KG1 (cell line): ENCODE data around the gene RBMS3.

Source experiments
- DNase-seq: peaks from one replicate; lab custom pipeline; 2025; lab: John Stamatoyannopoulos, UW

Gene RBMS3

GRCh38 chr3:29892976-29893554, 612.2 kb downstream of the RBMS3 start:
- no peak for DNase-seq

DNA sequence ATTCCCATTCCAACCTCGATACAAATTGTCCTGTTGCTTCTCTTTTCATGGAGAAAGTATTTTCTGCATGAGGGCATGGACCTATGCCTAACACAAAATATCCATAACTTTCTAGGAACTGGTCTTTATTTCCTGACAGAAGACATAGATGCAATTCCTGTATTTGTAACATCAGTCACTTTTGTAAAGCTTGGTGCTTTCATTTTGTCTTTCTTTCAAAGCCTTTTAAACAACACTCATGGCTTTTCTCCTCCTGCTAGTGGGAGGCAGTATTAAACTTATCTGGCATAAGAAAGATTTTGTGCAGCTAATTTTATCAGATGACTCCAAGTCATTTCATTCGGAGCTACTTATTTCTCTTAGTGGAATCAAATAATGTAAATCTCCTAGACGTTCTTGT, 616.0 kb downstream of the RBMS3 start:
- DNase-seq, result no peak

GRCh38 chr3:29898171-29898965, 617.5 kb downstream of the RBMS3 start:
- no peak for DNase-seq

DNA sequence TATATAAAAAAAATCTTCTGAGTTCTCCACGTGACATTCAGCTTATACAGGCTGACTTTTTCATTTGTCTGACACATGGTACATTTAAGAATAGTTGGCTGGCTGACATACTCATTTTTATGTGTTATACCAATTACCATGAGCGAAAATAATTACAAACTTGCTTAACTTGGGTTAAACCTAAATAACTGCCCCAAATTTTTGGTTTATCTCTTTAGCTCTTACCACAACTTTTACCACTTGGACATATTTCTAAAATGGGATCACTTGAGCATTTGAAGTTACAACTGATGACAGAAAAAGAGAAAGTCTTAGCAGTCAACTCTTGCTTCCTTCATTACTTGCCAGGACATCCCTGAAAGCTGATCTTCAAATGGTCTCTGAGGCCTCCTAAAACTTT, 618.1 kb downstream of the RBMS3 start:
- DNase-seq, result no peak

GRCh38 chr3:29901097-29901496, 620.2 kb downstream of the RBMS3 start:
- DNase-seq, result no peak

DNA sequence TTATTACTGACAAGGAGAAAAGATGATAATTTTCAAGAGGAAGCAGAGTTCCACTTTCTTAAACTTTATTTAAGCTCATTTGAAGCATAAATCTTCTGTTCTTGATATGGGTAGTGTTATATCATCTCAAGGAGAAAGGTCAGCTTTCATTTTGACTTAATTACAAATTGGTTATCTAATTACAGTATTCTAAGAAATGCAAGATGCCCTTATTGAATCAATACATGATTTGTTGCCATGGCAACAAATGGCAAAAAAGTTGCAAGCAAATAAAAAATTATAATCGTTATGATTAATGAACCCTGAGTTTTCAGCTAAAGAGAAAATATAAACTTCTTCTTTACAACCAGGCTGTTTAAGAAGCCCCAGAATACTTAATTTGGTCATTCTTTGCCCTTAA, 622.7 kb downstream of the RBMS3 start:
- DNase-seq, result no peak

- no peak for DNase-seq
These were observed 626.0 kb downstream of the RBMS3 start for GRCh38 chr3:29906906-29907305.

- DNase-seq, result no peak
These were observed 631.9 kb downstream of the RBMS3 start for GRCh38 chr3:29912600-29913288.

- DNase-seq, result no peak
These were observed 634.1 kb downstream of the RBMS3 start for GRCh38 chr3:29914861-29915524.

DNA sequence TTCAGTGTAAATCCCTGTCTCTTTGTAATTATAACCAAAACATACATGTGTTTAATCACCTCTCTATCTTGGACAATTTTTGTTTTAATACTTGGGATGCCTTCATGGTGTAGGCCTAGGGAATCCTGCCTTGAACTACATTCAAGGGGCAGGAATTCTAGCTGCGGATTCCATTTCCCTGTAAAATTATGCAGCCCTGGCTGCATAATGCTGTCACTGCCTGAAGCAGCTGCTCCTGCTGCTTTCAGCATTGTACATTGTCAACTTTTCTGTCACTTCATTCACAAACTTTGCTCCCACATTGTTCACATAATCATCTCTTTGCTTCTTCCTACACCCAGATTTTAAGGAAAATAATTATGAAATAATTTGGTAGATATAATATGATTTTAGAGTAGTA, 638.7 kb downstream of the RBMS3 start:
- DNase-seq, result no peak

DNA sequence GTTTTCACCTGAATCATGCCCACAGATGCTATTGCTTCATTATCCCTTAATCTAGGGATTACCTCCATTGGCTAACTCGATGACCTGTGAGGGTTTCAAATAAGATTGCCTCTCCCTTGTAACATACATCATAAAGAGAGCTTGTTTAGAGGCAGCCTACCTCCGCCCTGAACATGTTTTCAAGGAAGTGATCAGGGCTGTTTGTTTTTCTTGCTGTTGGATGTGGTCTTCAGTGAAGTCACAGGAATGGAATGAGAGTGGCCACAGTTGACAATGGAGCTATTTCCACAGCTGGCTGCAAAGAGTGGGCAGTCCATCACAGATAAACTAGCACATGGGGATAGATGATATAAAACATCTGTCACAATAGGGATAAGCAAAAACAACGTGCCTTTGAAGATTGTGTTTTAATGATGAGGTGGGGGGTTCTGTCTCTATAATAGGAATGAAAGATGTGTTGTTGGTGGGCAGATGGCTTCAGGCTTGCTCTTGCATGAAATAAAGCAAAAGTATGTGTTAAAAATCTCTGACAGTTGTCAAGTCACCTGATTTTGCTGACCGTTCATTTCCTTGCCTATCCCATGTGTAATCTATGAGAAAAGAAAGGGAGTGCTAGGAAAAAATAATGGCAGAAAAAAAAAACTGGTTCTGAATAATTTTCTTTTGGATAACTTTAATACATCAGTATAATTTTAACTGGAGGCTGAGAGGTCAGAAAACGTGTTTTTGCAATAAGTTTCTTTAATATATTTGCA, 642.3 kb downstream of the RBMS3 start:
- DNase-seq, result no peak

GRCh38 chr3:29924783-29925561, 644.1 kb downstream of the RBMS3 start:
- DNase-seq, result no peak

DNA sequence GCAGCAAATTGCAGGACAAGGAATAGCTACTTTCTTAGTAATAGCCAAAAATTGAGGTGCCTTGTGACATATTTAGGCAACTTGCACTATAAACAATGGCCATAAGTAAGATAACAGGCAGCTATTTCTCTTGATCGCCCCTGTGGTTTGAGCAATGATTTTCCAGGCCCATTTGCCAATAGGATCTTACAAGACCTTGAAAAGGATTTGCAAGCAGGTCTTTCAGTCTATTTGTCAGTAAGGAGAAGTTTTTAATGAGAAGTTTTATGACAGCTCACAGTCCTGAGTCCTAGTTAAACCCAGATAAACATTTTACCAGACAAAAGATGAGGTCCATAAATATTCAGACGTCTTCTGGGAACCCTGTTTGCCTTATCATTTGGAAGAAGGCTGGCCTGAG, 645.5 kb downstream of the RBMS3 start:
- DNase-seq, result no peak

DNA sequence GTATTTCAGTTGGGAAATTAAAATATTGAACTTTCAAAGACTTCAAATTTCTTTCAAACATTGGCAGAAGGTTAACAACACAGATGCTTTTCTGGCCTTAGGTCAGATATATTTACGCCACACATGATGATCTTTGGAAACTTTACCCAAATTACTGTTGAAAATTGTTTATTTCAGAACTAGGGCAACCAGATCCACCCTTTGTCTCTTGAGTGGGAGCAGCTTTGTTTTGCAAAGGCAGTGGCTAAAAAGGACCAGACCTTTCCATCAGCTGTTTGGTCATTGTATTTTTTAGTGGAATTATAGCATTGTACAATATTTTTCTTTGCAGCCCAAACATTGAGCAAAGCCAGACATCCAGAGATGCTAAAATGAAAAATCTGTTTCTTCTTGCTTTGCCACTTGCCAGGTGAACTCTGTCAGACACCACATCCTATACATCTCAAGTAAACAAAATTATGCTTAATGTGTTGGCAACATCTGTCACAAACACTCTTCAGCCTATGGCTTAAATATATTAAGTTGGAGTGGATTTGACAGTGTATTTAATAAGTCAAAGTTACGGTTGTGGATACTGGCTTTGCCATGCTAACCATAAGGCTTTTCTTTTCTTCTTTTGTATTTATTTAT, 651.9 kb downstream of the RBMS3 start:
- no peak for DNase-seq

- no peak for DNase-seq
These were observed 653.1 kb downstream of the RBMS3 start for GRCh38 chr3:29933802-29934490.

DNA sequence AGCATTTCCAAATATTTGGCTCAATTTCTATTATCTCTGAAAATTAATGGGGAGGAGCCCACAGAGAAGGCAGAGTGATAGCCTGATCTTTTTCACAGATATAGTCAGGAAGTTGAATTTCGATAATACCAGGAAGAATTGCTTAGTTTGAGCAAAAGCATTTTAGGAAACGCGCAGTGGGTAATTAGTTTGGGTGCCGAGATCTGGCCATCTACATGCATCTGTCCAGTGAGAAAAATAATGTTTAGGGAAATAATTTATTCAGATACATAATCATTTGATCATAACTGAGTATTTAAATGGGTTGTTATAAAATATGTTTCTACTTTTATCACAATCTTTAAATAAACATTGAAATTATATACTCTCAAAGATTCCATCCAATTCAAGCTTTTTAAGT, 653.9 kb downstream of the RBMS3 start:
- DNase-seq, result no peak

DNA sequence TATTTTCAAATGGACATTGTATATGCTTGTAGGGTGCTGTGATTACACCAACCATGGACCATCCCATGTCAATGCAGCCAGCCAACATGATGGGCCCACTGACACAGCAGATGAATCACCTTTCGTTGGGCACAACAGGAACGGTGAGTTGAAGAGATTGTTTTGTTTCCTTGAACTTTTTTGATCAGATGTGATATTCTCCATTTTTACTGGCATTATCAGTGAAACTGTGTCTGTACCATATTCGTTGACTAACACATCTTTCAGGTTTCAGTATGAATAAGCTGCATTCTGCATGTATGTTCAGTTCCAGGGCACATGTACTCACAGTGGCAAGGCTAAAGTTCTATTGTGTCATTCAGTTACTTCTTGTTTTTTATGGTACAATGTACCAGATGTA, 655.2 kb downstream of the RBMS3 start:
- no peak for DNase-seq

GRCh38 chr3:29936766-29937165, 655.9 kb downstream of the RBMS3 start:
- no peak for DNase-seq

- DNase-seq, result no peak
These were observed 656.3 kb downstream of the RBMS3 start for GRCh38 chr3:29937185-29937584.

GRCh38 chr3:29940759-29941323, 660.0 kb downstream of the RBMS3 start:
- DNase-seq, result no peak
